ENCODE results near the gene TOGARAM2. TPM values are rescaled to one million over a fixed set of nuclear protein-coding genes. Genes with fewer than 3 reads are reported as not detected.

TOGARAM2 gene
- total RNA-seq, 1 experiment from 2014 or later, result 0.03 TPM

DNA sequence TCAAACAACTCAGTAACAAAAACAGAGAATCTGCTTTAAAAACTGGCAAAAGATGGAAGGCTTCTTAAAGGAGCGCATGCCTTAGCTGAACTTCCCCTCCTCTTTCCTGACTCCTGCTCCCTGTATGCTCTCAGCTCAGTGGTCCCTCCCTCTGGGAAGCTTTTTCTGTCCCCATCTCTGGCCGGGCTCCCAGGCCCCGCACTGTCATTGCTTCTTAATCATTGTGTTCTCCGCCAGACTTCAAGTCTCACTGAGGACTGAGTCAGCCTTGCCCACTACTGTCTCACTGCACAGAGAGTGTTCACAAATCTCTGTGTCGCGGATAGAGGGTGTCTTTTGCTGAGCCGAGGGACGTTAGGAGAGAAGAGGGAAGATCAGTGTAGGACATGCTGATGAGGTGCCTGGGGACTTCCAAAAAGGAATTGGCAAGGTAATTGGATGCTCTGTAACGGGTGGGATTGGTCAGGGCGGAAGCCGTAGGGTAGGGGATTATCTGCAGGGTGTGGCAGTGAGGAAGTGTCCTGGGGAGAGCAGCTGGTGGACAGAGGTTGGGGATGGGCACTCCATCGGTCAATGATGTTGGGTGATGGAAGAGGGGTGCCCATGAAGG lies 16.2 kb downstream of the TOGARAM2 start:
- Histone ChIP-seq H3K4me3 (no peak overlapping the region), H3K4me1 (replicated peaks) (no peaks in the 10 kb centered on the region), H3K9me3 (replicated peaks) (no peaks in the 10 kb centered on the region), H3K36me3 (no peaks in the 10 kb centered on the region), H3K27me3 (replicated peaks) (no peaks in the 10 kb centered on the region), H3K27ac (no peak overlapping the region)
- no peak for DNase-seq (ENCODE audit: low read depth in 1 of 2, low spot score in 2 of 2)

DNA sequence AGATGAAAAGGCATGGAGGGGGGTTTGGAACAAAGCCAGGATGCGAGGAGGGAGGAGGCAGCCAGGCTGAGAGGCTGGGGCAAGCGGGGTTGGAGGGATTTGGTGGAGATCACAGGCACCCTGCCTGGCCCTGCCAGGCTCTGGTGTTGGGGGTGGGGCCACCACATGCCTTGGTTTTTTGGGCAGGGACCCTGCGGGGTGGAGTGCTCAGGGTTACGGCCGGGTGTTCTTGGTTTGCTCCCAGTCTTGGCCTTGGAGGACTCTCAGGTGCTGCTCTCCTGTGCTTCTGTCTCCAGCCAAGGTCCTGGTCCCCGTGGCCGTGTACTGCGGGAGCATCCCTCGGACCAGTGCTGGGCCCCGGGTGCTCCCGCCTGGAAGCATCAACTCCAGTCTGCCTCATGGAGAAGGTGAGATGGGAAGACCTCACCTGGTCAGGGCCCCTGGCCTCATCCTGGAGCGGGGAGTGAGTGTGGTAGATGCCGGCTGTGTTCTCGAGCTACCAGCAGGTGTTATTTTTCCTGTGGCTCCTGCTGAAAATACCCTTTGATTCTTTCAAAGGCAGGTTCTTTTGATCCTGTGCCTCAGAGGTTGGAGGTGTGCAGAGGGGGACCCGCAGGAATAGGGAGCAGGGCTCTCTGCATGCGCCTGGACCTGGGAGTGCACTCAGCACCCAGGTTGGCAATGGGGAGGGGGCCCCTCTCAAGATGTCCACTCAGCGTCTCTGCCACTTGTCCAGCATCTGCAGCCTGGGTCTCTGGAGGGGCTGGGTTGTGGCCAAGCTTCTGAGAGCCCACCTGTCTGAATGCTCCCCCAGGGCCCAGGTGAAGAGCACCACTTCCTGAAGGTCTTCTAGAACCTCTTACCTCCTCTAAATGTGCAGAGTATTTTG lies 17.0 kb downstream of the TOGARAM2 start:
- H3K9me3 ChIP-seq (replicated peaks), result no peaks in the 10 kb centered on the region
- no peaks in the 10 kb centered on the region for H3K27me3 ChIP-seq (replicated peaks)
- H3K4me3 ChIP-seq, result no peak overlapping the region
- no peak overlapping the region for H3K27ac ChIP-seq
- DNase-seq (ENCODE audit: low read depth in 1 of 2, low spot score in 2 of 2), result no peak
- H3K4me1 ChIP-seq (replicated peaks), result no peaks in the 10 kb centered on the region
- no peaks in the 10 kb centered on the region for H3K36me3 ChIP-seq

DNA sequence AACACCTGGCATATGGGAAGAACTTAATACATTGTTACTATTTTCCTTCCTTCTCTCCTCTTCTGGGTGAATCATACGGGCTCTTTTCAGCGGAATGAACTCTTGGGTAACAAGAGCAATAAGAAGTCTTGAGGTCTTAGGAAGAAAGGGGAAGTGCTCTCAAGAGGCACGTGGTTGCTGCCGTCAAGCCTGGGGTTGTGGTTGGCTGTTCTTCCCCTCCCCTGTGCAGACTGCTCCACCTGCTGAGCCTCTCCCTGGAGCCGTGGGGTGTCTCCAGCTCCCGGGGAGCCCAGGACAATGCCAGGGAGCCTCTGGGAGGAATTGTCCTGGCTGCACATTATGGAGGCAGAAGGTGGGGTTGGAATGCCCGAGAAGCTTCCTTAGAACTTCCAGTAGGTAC lies 19.4 kb downstream of the TOGARAM2 start:
- no peak overlapping the region for H3K27ac ChIP-seq
- DNase-seq (ENCODE audit: low read depth in 1 of 2, low spot score in 2 of 2), result no peak
- no peaks in the 10 kb centered on the region for H3K9me3 ChIP-seq (replicated peaks)
- H3K4me1 ChIP-seq (replicated peaks), result no peaks in the 10 kb centered on the region
- no peak overlapping the region for H3K4me3 ChIP-seq
- H3K36me3 ChIP-seq, result no peaks in the 10 kb centered on the region
- no peaks in the 10 kb centered on the region for H3K27me3 ChIP-seq (replicated peaks)

DNA sequence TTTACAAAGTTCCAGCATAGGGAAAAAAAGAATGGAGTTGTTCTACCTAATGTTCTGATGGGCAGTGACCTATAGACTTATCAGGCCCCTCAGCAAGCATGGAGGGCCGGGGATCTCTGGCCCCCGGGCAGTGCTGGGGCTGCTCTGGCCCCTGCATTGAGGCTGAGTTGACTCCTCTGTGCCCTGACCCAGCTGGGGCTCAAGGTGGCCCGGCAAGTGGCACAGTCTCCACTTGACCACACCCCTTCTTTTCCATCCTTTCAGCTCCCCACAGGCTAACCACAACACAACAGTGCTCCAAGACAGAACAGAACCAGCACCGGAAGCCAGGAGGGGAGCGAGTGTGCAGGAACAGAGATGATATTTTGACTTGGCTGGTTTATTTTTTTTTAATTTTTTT lies 19.9 kb downstream of the TOGARAM2 start:
- H3K27ac ChIP-seq, result no peak overlapping the region
- H3K27me3 ChIP-seq (replicated peaks), result no peaks in the 10 kb centered on the region
- no peak overlapping the region for H3K4me3 ChIP-seq
- H3K36me3 ChIP-seq, result no peaks in the 10 kb centered on the region
- no peaks in the 10 kb centered on the region for H3K4me1 ChIP-seq (replicated peaks)
- H3K9me3 ChIP-seq (replicated peaks), result no peaks in the 10 kb centered on the region
- DNase-seq (ENCODE audit: low read depth in 1 of 2, low spot score in 2 of 2), result no peak

DNA sequence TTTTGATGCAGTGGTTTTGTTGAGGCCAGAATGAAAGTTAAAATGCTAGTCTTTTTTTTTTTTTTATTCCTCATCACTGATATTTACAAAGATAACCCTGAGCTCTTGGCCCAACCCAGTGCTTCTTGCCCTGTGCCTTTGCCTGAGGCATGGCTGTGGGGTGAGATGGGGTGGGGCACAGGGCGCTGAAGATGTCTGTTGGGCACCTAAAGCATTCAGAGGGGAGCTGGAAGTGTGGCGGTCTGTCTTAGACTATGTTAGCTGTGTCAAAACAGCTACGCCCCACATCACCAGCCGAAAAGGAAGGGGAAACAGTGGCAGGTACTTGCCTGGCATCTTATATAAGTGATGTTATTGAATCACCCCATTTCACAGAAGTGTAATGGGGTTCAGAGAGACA lies 20.7 kb downstream of the TOGARAM2 start:
- no peaks in the 10 kb centered on the region for H3K36me3 ChIP-seq
- no peaks in the 10 kb centered on the region for H3K4me1 ChIP-seq (replicated peaks)
- no peak overlapping the region for H3K4me3 ChIP-seq
- H3K9me3 ChIP-seq (replicated peaks), result no peaks in the 10 kb centered on the region
- H3K27me3 ChIP-seq (replicated peaks), result no peaks in the 10 kb centered on the region
- DNase-seq (ENCODE audit: low read depth in 1 of 2, low spot score in 2 of 2), result no peak
- no peak overlapping the region for H3K27ac ChIP-seq

DNA sequence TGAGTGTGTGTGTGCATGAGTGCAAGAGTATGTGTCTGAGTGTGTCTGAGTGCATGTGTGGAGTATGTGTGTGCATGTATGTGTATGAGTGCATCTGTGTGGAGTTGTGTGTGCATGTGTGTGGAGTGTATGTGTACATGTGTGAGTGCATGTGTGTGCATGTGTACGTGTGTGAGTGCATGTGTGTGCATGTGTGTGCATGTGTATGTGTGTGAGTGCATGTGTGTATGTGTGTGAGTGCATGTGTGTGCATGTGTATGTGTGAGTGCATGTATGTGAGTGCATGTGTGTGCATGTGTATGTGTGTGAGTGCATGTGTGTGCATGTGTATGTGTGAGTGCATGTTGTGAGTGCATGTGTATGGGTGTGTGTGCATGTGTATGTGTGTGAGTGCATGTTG lies 23.7 kb downstream of the TOGARAM2 start:
- H3K9me3 ChIP-seq (replicated peaks), result no peaks in the 10 kb centered on the region
- H3K27me3 ChIP-seq (replicated peaks), result no peaks in the 10 kb centered on the region
- DNase-seq (ENCODE audit: low read depth in 1 of 2, low spot score in 2 of 2), result no peak
- no peak overlapping the region for H3K27ac ChIP-seq
- no peak overlapping the region for H3K4me3 ChIP-seq
- no peaks in the 10 kb centered on the region for H3K36me3 ChIP-seq
- no peaks in the 10 kb centered on the region for H3K4me1 ChIP-seq (replicated peaks)

DNA sequence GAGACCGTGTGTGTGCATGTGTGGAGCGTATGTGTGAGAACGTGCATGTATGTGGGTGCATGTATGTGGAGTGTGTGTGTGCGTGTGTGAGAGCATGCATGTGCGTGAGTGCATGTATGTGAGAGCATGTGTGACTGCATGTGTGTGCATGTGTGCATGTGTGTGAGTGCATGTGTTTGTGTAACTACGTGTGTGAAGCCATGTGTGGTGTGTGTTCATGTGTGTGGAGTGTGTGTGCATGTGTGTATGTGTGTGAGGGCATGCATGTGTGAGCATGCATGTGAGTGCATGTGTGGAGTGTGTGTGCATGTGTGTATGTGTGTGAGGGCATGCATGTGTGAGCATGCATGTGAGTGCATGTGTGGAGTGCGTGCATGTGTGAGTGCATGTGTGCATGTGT lies 24.2 kb downstream of the TOGARAM2 start:
- H3K4me3 ChIP-seq, result no peak overlapping the region
- H3K27ac ChIP-seq, result no peak overlapping the region
- no peak for DNase-seq (ENCODE audit: low read depth in 1 of 2, low spot score in 2 of 2)
- H3K36me3 ChIP-seq, result no peaks in the 10 kb centered on the region
- H3K27me3 ChIP-seq (replicated peaks), result no peaks in the 10 kb centered on the region
- no peaks in the 10 kb centered on the region for H3K9me3 ChIP-seq (replicated peaks)
- no peaks in the 10 kb centered on the region for H3K4me1 ChIP-seq (replicated peaks)

DNA sequence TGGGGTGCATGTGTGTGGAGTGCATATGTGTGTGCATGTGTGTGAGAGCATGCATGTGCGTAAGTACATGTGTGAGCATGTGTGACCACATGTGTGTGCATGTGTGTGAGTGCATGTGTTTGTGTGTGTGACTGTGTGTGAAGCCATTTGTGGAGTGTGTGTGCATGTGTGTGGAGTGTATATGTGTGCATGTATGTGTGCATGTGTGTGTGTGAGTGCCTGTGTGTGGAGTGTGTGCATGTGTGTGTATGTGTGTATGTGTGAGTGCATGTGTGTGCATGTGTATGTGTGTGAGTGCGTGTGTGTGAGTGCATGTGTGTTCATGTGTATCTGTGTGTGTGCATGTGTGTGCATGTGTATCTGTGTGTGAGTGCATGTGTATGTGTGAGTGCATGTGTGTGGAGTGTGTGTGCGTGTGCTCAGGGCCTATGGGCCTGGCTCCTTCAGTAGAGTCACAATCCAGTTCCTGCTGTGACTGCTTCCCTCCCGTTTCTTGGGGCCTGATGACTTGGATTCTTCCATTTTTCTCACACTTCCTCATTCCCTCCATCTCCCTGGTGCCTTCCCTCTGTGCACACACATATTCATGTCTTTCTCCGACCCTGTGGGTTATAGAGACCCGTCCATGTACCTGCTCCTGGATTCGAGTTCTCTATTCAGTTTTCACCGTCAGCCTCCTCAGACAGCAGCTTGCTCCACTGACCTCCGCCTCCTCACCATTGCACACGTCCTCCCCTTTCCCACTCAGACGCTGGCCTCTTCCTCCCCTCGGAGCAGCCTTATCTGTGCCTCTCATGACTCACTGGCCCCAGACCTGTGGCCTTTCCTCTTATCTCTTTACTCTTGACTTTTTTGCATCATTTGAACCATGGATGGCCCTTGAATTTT lies 25.2 kb downstream of the TOGARAM2 start:
- Histone ChIP-seq H3K27me3 (replicated peaks) (no peaks in the 10 kb centered on the region), H3K27ac (no peak overlapping the region), H3K9me3 (replicated peaks) (no peaks in the 10 kb centered on the region), H3K36me3 (no peaks in the 10 kb centered on the region), H3K4me3 (no peak overlapping the region), H3K4me1 (replicated peaks) (no peaks in the 10 kb centered on the region)
- DNase-seq (ENCODE audit: low read depth in 1 of 2, low spot score in 2 of 2), result no peak

DNA sequence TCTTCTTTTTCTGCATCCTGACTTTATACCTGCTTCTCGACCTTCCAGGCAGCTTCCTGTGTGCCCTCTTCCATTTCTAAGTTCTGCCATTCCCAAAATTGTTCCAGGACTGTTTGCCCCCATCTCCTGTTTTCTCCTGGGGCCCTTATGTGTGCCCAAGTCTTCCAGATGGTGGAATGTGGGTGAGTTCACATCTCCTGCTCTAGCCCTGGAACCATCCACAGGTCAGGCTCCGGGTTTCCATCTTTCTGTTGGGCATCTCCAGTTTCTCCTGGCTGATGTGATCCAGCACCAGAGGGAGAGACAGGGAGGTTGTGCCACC lies 25.8 kb downstream of the TOGARAM2 start:
- no peak overlapping the region for H3K4me3 ChIP-seq
- DNase-seq (ENCODE audit: low read depth in 1 of 2, low spot score in 2 of 2), result no peak

DNA sequence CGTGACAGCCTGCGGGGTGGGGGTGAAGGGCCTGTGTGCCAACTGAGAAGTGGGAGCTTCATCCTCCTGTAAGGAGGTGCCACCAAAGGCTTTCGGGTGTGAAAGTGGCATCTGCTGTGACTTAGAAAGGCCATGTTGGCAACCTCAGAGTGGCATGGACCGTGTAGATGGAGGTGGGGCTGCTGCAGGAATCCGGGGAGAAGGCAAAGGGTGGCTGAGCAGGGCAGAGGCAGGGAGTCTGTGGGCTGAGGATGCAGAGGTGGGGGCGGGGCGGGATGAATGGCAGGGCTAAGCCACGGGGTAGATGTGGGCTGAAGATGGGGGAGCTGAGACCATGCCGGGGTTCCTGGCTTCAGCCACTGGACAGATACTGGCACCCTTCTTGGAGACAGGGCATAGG lies 28.2 kb downstream of the TOGARAM2 start:
- H3K9me3 ChIP-seq (replicated peaks), result no peaks in the 10 kb centered on the region
- peaks cover under 1% of the 10 kb centered on the region; the same call in 1 of the 2 replicates for H3K4me1 ChIP-seq (replicated peaks)
- no peak overlapping the region for H3K4me3 ChIP-seq
- H3K27me3 ChIP-seq (replicated peaks), result no peaks in the 10 kb centered on the region
- H3K27ac ChIP-seq, result no peak overlapping the region
- DNase-seq (ENCODE audit: low read depth in 1 of 2, low spot score in 2 of 2), result no peak
- H3K36me3 ChIP-seq, result no peaks in the 10 kb centered on the region

More for the DNA sequence above, 25.8 kb downstream of the TOGARAM2 start:
- Histone ChIP-seq H3K27me3 (replicated peaks) (no peaks in the 10 kb centered on the region), H3K27ac (no peak overlapping the region), H3K36me3 (no peaks in the 10 kb centered on the region), H3K4me1 (replicated peaks) (no peaks in the 10 kb centered on the region), H3K9me3 (replicated peaks) (no peaks in the 10 kb centered on the region)

DNA sequence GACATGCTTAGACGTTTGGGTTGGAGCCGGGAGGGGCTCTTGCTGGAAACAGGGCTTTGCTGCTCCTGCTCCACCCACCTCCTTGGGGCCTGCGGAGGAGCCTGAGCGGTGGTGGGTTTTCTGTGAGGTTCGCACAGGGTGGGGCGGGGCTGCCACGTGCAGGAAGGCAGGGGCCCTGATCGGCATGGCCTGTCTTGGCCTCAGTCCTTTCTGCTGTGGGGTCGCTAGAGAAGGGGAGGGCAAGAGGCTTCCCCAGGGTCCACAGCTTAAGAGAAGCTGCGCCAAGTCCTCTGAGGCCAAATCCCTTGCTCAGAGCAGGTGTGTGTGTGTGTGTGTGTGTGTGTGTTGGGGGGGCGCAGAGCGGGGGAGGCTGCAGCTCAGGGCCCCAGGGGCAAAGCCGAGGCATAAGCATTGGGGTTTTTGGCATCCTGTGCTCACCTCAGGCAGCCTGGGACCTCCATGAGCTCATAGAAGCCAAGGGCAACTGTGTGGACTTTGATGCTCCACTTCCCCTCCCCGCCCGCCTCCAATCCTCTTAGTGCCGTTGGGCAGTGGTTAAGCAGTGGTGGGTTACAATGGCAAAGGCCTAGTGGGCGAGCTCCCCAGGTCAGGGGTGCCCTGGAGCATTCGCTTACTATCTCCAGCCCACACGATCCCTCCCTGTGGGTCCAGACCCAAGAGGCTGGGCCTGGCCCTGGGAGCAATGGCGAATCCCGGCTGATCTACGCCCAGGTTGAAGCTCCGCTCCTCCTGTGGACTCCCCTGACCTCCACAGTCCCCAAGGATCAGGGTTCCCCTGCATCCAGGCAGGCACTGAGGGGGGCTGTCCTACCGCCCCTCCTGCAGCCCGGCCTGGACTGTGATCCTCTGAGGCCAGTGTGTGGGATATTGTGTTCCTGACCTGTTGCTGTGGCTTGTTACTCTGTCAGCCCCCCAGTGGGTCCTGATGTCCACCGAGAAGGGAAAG lies 28.9 kb downstream of the TOGARAM2 start:
- Histone ChIP-seq H3K4me1 (replicated peaks) (peaks cover 8% of the 10 kb centered on the region), H3K36me3 (no peaks in the 10 kb centered on the region), H3K4me3 (no peak overlapping the region), H3K27me3 (replicated peaks) (no peaks in the 10 kb centered on the region), H3K27ac (no peak overlapping the region), H3K9me3 (replicated peaks) (no peaks in the 10 kb centered on the region)
- no peak for DNase-seq (ENCODE audit: low read depth in 1 of 2, low spot score in 2 of 2)

DNA sequence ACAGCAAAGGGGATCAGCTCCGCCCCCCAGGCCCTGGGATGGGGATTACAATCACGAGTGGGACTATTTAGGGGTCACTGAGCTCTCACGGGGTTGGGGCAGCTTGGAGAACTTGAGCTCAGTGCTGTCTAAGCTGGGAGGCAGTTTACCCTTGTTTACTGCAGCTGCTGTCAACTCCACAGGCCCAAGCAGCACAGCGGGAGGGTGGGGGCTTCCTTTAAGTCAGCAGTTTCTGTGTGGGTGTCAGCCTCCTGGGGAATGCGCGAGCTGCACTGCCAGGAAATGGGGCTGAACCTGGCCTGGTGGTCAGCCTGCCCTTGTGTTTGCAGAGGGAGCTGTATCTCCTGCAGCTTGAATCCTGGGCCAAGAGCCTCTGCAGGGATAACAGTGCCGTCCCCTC lies 29.8 kb downstream of the TOGARAM2 start:
- no peak overlapping the region for H3K27ac ChIP-seq
- H3K27me3 ChIP-seq (replicated peaks), result no peaks in the 10 kb centered on the region
- H3K4me3 ChIP-seq, result no peak overlapping the region
- no peaks in the 10 kb centered on the region for H3K9me3 ChIP-seq (replicated peaks)
- peaks cover 11% of the 10 kb centered on the region for H3K4me1 ChIP-seq (replicated peaks)
- no peaks in the 10 kb centered on the region for H3K36me3 ChIP-seq
- no peak for DNase-seq (ENCODE audit: low read depth in 1 of 2, low spot score in 2 of 2)

DNA sequence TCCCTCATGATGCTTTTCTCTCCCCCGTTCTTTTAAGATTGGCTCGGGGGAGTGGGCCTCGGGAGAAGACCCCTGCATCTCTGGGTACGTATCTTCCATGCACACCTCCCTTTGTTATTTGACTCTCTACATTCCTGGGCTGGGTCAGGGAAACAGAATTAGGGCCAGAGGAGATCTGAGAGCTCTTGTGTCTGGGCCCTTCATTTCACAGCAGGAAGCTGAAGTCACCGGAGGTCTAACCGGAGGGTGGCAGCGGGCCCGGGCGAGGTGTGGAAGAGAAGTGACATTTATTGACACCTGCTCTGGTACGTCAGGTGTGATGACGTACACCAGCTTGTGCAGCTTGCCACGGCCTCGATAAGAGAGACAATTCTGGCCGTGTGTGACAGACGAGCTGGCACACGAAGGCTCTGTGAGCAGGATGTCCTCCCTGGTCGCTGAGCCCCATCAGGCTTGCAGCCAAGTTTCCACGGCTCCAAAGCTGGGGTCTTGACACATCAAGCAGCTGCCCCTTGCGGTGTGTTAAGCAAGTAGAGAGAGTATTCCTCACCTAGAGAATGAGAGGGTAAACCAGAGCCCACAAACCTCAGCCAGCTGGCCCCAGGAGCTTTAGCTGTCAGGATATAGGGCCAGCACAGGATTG lies 30.4 kb downstream of the TOGARAM2 start:
- no peak overlapping the region for H3K27ac ChIP-seq
- DNase-seq (ENCODE audit: low read depth in 1 of 2, low spot score in 2 of 2), result no peak
- no peaks in the 10 kb centered on the region for H3K27me3 ChIP-seq (replicated peaks)
- peaks cover 11% of the 10 kb centered on the region for H3K4me1 ChIP-seq (replicated peaks)
- H3K9me3 ChIP-seq (replicated peaks), result no peaks in the 10 kb centered on the region
- H3K4me3 ChIP-seq, result no peak overlapping the region
- H3K36me3 ChIP-seq, result no peaks in the 10 kb centered on the region
